ENCODE measurements around the gene SNRNP25.

The SNRNP25 gene

GRCh38 chr16:78444-79150, 25.0 kb downstream of the SNRNP25 start:
- no peak for DNase-seq (ENCODE audit: low spot score)

GRCh38 chr16:79151-80054, 25.8 kb downstream of the SNRNP25 start:
- DNase-seq (ENCODE audit: low spot score): no peak

DNA sequence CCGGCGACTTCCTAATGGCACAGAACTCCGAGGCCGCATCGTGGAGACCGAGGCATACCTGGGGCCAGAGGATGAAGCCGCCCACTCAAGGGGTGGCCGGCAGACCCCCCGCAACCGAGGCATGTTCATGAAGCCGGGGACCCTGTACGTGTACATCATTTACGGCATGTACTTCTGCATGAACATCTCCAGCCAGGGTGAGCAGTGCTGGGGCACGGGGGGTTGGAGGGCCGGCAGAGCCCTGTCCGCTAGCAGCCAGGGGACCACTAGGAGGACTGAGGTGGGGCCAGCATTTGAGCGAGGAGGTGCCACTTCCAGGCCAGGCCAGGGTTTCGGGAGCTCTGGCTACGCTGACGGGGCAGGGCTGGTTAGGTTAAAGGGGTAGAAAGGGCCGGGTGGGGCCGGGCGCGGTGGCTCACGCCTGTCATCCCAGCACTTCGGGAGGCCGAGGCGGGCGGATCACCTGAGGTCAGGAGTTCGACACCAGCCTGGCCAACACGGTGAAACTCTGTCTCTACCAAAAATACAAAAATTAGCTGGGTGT, 29.5 kb downstream of the SNRNP25 start:
- DNase-seq (ENCODE audit: low spot score): no peak

- no peak for DNase-seq (ENCODE audit: low spot score)
Measured at GRCh38 chr16:83781-84615, 30.4 kb downstream of the SNRNP25 start.

DNA sequence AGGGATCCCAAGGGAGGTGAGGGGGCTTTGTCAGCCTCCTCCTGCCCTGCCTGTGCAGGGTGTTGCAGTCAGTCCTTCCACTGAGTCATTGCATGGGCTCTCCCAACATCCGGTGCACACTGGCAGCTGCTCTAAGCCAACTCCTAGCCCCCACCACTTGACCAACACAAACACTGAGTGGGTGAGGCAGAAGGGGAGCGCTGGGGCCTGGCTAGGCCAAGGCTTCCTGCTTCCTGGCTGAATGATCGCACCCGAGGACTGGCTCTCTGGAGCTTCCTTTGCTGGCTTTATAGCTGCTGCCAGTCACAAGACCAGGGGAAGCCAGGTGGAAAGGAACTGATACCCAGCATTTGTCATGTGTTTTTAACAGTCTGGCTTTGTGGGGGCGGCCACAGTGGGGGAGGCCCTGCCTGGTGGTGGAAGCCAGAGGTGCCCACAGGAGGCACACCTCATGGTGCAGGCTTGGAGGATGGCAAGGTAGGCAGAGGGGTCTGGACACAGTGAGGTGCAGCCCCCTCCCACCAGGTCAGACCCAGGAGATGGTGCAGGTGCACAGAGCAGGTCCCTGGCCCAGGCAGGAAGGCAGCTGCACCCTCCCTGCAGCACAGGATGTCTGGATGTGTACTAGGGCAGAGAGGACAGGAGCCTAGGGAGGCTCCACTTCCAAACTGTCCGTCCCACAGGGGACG, 31.2 kb downstream of the SNRNP25 start:
- no peak for DNase-seq (ENCODE audit: low spot score)

DNA sequence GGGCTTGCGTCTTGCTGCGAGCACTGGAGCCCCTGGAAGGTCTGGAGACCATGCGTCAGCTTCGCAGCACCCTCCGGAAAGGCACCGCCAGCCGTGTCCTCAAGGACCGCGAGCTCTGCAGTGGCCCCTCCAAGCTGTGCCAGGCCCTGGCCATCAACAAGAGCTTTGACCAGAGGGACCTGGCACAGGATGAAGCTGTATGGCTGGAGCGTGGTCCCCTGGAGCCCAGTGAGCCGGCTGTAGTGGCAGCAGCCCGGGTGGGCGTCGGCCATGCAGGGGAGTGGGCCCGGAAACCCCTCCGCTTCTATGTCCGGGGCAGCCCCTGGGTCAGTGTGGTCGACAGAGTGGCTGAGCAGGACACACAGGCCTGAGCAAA, 31.8 kb downstream of the SNRNP25 start:
- no peak for DNase-seq (ENCODE audit: low spot score)

GRCh38 chr16:85865-86264, 32.2 kb downstream of the SNRNP25 start:
- DNase-seq (ENCODE audit: low spot score): no peak

DNA sequence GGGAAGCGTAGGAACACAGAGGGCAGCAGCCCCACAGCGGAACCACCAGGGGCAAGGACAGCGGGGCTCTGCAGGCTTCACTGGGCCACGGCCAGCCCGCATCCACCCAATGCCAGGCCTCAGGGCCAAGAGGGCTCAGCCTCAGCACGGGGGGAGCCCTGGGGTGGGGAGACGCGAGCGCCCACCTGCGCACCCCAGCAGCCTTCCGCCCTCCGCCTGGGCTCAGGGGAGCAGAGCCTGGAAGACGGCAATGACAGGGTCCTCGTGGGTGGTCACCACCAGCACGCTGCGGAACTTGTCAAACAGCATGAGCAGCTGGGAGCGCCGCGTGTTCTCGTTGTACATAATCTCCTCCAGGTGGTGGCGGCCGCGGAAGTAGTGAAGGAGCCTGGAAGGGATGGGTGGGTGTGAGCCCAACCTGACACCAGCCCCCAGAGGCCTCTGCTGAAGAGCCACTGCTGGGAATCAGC, 32.9 kb downstream of the SNRNP25 start:
- DNase-seq (ENCODE audit: low spot score): no peak

DNA sequence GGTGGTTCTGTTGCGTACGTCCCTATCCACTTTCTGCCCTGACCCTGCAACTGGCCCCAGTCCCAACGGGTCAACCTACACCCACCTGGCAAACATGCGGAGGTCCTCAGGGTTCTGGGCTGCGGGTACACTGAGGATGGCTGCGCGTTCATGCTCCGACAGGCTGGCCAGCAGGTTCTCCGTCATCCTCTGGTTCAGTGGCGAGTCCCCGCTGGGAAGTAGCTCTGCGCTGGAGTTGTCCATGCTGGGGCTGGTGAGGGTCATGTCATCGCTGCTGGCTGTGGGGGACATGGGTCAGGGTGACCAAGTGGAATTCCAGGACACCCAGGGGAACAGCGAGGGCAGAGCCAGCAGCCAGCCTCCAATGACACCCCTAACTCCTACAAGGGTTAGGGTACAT, 35.0 kb downstream of the SNRNP25 start:
- no peak for DNase-seq (ENCODE audit: low spot score)

- DNase-seq (ENCODE audit: low spot score): no peak
Measured at GRCh38 chr16:89391-90302, 36.0 kb downstream of the SNRNP25 start.

- peak; percentile 73 for DNase-seq (ENCODE audit: low spot score)
Measured at GRCh38 chr16:91484-91883, 37.9 kb downstream of the SNRNP25 start.

DNA sequence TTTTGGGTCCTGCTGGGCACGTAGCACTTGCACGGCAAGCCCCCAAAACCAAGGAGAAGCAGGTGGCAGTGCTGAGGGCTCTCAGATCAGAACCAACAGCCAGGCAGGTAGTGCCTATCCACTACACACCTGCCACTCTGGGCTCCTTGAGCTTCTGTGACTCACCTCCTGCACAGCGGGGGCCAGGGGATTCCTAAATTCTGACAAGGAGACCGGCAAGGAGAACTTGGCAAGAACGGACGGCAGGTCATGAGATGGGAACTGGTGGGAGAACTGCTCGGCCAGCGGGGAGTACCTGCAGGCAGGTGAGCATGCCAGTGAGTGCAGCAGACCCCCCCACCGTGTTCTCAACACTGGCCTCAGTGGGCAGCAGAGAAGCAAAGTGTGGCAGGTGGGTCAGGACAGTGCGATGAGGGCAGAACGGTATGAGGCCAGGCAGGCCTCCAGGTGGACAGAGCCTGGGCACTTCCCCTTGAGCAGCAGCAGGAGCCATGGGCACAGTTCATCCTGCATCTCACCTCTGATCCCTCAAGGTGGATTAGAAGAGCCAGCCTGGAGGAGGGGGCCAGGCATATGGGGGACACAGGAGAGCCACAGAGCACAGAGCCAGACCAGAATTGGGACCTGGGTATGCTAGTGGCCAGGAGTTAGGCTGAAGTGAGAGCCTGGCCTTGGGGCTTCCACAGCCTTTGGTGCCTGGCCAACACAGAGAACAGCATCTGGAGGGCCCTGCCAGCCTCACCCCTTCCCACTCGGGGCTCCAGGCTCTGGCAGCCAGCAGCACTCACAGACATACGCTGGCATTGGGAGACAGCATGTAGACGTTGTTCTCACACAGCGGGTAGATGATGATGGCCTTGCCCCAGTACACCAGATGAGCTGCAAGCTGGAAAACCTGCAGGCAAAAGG, 39.1 kb downstream of the SNRNP25 start:
- DNase-seq (ENCODE audit: low spot score): no peak

GRCh38 chr16:94918-95265, 41.3 kb downstream of the SNRNP25 start:
- DNase-seq (ENCODE audit: low spot score): no peak

GRCh38 chr16:96935-97381, 43.3 kb downstream of the SNRNP25 start:
- DNase-seq (ENCODE audit: low spot score): peak; percentile 85

- no peak for DNase-seq (ENCODE audit: low spot score)
Measured at GRCh38 chr16:97822-98221, 44.2 kb downstream of the SNRNP25 start.

DNA sequence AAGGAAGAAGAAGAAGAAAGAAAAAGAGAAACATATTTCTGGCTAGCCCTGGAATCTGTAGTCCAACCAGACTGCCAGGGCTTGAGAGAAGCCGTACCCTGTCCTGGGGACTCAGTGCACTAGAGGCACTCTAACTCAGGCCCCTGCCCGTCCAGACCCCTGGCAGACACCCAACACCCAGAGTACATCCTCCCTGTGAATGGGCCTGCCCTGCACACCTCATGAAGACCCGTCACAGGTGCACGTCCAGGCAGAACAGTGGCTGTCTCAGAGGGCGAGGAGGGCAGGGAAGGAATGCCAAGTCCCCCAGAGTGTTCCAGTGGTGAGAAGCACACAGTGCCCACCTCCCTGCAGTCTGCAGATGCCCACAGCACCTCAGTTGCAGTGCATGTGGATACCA, 47.4 kb downstream of the SNRNP25 start:
- DNase-seq (ENCODE audit: low spot score): no peak

DNA sequence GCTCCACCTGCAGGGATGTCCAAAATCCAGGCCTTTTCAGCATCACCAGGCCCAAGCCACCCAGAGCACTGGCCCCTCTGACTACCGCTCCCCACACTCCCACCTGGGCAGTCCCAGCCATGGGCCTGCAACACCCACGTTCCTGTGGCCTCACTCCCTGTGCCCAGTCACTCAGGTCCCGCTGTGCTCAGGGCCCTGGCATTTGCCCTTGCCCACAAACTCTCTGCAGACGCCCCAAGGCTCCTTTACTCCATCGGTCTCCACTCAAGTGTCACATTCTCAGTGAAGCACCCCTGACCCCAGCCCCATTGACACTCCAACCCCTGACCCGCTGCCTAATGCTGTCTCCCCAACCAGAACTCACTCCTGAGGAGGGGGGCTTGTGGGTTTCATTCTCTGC, 48.0 kb downstream of the SNRNP25 start:
- no peak for DNase-seq (ENCODE audit: low spot score)

GRCh38 chr16:102060-102855, 48.6 kb downstream of the SNRNP25 start:
- peak; percentile 65 for DNase-seq (ENCODE audit: low spot score)
